Activated CD4-positive, alpha-beta T cell treated with anti-CD3 and anti-CD28 coated beads for 24 hours (primary cell): ENCODE data around the gene KLF14.
"Not testable (repeated sequence)": the region's sequence is repeated elsewhere in the genome, so short reads cannot be mapped to it uniquely, and the experiment has no call there.

Experiments used
- DNase-seq, 2 donors: peaks; one replicate each; pipeline ENCODE4 v3.0.0-alpha.2; 2020; ENCODE audit warnings: low read depth in 2 of 2

KLF14 gene

DNA sequence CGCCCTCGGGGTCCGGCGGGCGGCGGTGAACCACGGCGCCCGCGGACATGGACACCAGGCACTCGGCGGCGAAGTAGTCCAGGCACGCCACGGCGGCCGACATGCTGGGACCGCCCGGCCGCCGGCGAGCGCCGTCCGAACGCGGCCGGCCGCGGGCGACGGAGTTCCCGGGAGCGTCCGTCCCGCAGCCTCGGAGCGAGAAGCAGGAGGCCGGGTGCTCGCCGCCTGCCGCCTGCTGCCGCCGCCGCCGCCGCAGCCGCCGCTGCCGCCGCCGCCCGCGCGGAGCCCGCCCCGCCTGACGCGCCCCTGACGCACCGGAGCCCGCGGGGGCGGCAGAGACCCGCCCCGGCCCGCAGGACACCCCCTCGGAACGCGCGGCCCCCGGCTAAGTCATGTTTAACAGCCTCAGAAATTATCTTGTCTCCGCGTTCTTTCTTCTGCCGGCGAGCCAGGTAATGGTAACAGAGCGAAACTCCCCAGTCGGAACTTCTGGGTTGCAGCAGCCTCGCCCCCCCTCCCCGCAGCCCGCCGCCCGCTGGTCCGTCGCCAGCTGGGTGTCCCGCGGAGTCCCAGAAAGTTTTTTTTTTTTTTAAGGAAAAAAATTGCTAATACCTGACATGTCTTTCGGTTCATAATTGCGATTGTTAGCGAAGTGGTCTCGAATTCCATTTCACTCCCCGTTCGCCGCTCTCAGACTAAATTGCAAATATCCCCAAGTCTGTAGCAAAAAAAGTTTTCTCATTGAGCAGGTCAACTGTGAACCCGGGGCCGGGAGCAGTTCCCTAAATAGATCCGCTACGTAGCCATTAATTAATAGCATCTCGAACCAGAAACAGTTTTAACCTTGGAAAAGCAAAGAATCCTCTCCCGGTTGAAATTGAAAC, at the start of gene KLF14:
TSS of gene KLF14 (minus strand) at position 277 of the 884 bp plus-strand sequence. CDS start at position 103, 174 bp downstream.
- DNase-seq: no peak

DNA sequence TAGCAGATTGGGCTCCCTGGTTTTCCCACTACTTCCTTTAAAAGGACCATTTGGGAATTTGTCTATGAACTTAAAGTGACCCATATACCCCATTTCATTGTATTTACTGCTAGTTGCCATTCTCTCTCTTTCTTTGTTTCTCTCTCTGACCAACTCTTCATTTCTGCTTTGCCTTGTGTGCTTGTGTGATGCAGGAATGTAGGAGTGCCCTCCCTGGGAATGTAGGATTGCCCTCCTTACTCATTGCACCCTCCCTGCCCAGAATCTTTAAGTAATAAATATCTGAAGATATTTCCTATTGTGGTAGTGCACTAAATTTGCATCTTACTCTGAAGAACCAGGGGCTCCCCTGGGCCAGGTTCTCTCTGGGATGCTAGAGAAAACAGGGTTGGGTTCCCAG, 47.3 kb upstream of the KLF14 start:
- no peak for DNase-seq

DNA sequence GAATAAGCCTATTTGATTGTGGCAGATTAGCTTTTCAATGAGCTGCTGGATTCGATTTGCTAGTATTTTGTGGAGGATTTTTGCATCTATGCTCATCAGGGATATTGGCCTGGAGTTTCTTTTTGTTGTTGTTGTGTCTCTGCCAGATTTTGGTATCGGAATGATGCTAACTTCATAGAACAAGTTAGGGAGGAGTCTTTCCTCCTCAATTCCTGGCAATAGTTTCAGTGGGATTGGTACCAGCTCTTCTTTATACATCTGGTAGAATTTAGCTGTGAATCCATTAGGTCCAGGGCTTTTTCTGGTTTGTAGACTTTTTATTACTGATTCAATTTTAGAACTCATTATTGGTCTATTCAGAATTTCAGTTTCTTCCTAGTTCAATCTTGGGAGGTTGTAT, 43.4 kb upstream of the KLF14 start:
- no peak for DNase-seq

DNA sequence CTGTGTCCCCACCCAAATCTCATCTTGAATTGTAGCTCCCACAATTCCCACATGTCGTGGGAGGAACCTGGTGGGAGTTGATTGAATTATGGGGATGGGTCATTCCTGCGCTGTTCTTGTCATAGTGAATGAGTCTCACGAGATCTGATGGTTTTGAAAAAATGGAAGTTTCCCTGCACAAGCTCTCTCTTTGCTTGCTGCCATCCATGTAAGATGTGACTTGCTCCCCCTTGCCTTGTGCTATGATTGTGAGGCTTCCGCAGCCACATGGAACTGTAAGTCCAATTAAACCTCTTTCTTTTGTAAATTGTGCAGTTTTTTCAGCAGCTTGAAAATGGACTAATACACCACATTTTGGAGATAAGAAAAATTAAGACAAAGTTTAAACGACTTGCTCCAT, 38.4 kb upstream of the KLF14 start:
- not testable (repeated sequence) for DNase-seq

DNA sequence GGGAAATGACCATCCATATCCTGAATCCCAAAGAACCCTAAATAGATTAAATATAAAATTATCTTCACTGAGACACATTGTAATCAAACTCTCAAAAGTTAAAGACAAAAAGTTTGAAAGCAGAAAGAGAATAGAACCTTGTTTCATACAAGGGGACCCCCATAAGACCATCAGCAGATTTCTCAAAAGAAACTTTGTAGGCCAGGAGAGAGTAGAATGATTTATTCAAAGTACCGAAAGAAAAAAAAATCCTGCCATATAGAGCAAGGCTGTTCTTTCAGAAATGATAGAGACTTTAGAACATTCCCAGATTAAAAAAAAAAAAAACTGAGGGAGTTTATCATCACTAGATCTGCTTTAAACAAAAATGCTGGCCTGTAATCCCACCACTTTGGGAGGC, 34.8 kb upstream of the KLF14 start:
- no peak for DNase-seq

DNA sequence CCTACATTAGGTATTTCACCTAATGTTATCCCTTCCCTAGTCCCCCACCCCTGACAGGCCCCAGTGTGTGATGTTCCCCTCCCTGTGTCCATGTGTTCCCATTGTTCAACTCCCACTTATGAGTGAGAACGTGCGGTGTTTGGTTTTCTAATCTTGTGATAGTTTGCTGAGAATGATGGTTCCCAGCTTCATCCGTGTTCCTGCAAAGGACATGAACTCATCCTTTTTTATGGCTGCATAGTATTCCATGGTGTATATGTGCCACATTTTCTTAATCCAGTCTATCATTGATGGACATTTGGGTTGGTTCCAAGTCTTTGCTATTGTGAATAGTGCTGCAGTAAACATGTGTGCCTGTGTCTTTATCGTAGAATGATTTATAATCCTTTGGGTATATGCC, 30.6 kb upstream of the KLF14 start:
- not testable (repeated sequence) for DNase-seq

DNA sequence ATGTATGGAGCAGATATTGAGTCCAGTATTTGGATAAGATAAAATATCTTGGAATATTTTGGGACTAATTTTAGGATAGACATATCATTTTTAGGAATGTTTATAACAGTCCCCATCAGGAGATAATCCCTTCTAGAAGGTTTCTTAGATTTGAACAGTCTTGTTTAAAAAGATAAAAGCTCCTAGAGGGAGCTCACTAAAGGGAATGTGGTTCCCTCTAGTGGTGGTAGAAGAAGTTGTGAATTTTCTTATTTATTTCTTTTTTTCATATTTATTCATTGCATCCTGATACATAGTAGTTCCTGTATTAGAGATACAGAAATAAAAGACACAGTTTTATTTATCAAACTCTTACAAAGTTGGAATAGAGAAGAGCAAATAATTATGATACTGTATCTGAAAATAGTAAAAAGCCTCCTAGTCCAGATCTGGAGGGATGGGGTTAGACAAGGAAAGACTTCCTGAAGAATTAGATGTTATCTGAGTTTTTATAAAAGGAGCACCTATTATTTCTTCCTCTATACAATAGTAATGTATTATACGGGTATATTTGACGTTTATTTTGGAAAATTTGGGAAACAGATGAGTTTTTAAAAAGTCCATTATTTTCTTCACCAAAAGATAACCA, 24.5 kb upstream of the KLF14 start:
- DNase-seq: no peak

DNA sequence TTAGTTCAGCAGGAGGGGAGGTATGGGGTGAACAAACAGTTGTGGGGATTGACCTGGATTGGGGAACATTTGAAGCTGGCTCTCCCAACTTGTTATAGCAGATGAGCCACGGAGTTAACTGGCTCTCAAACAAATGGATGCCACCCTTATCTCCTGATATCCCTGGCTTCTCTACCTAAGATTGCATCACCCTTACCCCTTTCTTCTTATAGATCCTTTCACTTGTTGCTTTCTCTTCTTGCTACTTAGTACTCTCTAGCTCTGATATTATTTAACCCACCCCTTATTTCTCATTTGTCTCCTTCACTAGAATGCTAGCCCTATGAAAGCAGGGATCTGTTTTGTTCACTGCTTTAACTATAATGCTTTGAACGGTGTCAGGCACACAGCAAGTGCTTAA, 22.3 kb upstream of the KLF14 start:
- DNase-seq: no peak

DNA sequence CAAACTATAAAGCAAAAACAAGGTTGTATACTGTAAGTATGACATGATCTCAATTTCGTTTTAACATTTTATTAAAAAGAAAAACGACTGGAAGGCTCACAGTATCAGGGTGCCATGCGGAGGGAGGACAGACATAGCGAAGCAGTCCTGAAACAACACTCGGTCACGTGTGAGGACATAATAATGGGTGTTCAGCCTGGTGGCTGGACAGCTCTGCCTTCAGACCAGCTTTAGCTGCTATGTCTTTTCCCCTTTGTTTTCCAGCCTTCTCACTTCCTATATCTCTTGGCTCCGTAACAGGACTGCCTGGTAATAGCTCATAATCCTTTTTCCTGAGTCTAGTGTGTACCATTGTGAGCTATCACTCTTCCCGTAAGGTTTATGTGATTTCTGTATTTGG, 18.4 kb upstream of the KLF14 start:
- no peak for DNase-seq

DNA sequence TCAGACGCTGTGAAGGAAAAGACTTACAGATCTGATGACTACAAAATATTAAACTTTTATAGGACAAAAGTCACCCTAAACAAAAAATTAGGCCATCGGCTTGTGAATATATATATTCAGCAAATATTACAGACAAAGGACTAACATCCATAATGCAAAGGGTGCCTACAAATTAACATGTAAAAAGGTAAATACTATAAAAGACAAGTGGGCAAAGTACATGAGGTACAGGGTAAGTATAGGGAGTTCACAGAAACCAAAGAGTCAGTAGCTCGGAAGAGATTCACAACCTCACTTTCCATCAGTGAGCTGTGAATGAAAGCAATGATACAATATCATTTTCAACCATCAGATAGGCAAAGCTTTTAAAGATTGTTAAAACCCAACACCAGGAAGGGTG, 16.7 kb upstream of the KLF14 start:
- no peak for DNase-seq

DNA sequence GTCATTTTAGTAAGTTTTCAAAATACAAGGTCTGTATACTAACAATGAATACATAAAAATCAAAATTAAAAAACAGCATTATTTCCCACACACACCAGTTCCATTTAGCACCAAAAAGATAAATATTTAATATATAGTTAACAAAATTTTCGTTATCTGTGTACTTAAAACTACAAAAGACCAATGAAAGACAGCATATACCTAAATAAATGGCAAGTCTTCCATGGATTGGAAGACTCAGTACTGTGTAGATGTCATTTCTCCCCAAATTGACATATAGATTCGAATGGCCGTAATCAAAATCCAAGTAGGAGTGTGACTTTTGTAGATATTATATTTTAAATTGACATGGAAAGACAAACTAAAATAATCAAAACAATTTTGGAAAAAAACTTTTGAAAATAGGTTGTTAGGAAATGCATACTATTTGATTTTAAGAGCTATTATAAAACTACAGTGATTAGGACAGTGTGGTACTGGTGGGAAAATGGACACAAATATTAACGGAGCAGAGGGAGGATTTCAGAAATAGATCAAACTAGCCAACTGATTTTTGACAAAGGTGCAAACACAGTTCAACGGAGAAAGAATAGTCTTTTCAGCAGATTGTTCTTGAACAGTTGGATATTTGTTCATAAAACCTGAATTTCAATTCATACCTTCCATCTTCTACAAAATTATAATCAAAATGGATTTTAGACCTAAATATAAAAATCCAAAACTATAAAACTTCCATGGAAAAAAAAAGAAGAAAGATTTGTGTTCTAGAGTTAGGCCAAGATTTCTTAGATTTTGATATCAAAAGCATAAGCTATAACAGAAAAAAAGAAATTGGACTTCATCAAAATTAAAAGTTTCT, 14.8 kb upstream of the KLF14 start:
- no peak for DNase-seq

DNA sequence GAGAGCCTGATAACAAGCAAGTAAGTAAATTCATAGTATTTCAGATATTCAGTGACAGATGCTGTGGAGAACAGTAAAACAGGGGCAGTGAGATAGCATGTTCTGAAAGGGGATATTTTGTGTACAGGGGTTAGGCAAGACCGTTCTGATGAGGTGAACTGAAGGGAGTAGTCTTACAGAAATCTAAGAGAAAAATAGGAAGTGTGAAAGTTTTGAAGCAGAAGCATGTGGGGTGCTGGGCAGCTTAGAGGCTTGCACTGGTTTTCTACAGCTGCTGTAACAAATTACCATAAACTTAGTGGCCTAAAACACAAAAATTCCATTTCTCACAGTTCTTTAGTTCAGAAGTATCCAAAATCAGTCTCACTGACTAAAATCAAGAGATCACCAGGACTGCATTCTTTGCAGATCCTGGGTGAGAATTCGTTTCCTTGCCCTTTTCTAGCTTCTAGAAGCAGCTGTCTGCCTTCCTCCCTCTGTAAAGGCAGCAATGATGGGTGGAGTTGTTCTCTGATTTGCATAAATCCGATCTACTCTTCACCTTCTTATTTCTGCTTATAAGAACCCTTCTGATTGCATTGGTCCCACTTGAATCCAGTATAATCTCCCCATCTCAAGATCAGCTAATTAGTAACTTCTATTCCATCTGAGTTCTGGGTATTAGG, 7.5 kb upstream of the KLF14 start:
- DNase-seq: no peak

DNA sequence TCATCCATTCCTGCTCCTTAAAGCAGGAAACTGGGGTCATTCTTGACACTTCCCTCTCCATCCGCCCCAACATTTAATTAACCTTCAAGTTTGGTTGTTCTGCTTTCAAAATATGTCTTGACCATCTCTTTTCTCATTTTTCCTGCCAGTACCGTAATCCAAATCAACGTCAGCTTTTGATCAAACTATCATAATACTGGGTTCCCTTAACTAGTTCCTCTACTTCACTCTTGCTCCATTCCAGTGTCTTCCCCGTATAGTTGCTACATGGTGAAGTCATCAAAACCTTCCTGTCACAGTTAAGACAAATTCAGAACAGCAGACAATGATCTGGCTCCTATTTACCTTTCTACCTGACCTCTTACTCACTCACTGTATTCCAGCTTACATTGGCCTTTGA, 6.6 kb upstream of the KLF14 start:
- DNase-seq: no peak

DNA sequence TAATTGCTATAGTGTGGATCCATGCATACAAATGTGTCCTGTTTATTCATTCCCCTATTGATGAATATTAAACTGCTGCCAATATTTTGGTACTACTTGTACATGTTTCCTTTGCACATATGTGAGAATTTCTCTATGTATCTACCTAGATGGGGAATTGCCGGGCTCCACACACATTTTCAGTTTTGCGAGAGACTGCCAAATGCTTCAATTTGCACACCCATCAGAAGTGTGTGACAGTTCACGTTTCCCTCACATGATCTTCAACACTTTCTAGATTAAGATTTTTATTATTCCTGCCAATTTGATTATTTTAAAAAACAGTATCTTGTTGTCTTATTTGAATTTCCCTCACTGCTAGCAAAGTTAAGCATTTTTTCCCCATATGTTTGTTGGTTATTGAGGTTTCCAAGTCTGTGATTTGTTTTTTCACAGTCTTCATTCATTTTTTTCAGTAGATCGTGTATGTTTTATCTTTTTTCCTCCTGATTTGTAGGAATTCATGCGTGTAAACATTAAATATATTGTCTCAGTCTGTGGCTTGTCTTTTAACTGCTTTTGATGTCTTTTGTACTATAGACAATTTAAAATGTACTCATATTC, 2.4 kb upstream of the KLF14 start:
- no peak for DNase-seq

DNA sequence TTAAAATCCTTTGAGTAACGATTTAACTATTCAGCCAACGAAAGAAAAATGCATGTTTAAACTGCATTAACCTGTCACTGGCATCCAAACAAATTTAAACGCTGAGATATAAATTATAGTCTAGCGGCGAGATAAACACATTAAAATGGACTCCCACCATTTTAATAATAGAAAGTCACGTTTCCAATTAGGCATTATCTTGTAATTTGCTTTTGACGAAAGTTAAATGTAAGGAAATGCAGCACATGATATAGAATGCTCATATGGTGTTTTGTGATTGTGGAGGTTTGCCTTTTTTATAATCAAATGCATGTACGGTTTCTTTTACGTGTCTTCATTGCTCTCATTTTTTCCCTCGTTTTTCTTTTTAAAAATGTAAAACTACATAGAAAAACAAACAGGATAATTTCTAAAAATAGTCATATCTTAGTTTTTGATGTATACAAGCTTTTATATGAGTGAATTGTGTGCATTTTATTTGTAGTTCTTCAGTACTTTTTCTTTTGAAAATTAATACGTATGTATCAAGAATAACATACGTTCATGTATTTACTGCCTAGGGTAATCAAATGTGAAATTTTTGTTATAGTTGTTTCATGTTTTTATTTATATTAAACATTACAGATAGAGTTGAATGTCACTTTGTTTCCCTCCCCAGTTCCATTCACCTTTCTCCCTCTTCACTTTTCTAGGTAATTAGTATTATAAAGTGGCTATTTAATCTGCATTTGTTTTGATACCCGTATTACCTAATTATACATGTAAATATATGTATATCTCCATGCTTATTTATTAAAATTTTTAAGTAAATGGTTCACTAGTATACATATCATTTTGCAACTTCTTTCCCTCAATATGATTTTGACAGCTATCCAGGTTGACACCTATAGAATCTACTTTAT, 1.1 kb upstream of the KLF14 start:
- no peak for DNase-seq

DNA sequence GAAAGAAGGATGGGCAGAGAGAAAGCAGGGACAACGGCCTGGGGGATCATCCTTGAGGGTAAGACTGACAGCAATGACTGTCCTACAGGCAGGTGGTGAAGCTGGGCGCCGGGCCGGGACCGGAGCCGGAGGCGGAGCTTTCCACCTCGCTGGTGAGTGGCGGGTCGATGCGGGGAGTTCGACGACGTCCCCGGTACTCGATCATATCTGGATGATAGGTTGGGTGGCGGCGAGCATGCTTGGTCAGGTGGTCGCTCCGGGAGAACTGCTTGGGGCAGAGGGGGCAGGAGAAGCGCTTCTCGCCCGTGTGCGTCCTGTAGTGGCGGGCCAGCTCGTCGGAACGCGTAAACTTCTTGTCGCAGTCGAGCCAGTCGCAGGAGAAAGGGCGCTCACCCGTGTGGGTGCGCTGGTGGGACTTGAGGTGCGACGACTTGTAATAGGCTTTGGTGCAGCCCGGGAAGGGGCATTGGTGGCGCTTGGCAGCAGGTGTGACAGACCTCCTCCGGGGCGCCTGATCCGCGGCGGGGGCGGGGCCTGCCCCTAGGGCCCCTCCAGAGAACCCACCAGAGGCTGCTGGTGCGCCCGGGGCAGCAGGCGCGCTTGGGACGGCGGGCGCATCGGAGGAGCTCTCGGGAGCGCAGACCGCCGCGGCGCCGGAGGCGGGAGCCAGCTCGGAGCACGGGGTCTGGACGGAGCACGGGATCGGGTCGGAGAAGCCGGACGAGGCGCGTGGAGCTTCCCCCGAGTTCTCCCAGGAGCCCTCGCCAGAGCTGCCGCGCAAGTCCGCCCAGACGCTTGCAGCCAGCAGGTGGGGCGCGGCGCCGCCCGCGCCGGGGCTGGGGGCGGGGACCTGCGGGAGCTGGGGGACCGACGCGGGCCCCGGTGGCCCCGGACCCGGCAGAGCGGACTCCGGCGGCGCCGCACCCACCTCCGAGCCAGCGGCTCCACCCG, 752 bp downstream of the KLF14 start:
- DNase-seq: no peak

DNA sequence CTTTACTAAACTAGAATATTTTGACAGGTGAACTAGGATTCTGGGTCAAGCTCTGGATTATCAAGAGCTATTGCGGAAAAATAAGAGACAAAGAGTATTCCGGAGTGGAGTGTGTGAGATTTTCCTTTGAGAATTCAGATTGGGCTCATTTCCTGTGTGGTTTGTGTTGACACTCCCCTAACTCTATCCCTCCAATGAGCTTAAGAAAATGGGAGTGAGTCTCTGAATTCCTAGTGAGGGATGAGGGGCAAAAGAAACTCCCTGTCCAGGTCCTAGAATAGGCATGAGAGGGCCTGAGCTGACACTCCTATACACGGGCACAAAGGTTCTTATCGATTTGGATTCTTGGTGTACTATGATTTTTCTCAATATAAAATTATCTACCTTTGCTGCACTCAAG, 10.2 kb downstream of the KLF14 start:
- no peak for DNase-seq

DNA sequence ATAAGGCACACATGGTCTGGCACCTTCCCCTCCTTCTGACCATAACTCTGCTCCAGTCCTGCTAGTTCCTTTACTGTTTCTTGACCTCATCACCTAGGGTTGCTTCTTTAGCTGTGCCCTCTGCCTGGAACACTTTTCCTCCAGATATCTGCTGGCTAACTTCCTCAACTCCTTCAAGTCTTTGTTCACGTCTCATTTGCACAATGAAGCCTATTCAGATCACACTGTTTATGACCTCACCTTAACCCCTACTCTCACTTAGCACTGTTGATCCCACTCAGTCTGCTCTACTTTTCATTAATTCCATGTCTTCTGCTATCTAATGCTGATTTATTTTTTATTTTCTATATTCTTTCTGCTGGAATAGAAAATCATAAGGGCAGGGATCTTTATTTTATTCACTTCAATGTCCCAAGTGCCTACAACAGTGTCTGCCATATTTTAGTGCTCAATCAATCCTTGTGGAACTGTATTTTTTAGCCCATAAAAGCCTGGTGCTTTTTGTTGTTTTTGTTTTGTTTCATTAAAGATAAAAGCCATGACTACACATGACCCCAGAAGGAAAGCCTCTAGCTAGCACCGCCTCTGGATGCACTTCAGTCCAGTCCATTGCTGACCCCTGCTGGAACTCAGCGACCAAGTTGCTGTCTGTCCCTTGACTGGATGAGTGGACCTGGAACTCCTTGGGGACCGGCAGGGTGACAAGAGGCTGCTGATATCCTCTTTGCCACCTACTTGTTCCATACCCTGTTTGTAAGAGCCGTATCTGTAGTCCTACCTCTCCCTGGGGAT, 12.3 kb downstream of the KLF14 start:
- no peak for DNase-seq
